Brain microvascular endothelial cell (primary cell): Measurements from ENCODE around the gene STYXL1.

ENCODE experiments used
- DNase-seq: peaks from one replicate; pipeline ENCODE4 v3.0.0-alpha.2; 2020
- H3K27ac ChIP-seq: fragments of 250-450 bp; sonication (Bioruptor Pico); 2 replicates; pipeline ENCODE4 v1.5.1; 2020; ENCODE audit warnings: mild to moderate bottlenecking, moderate library complexity
- H3K27me3 ChIP-seq: fragments of 250-450 bp; sonication (Bioruptor Pico); replicated peaks from 2 replicates; pipeline ENCODE4 v1.5.1; 2020; ENCODE audit warnings: mild to moderate bottlenecking
- H3K36me3 ChIP-seq: fragments of 250-450 bp; sonication (Bioruptor Pico); replicated peaks from 2 replicates; pipeline ENCODE4 v1.5.1; 2020; ENCODE audit warnings: mild to moderate bottlenecking
- H3K4me3 ChIP-seq: 2 replicates; pipeline ENCODE4 v1.5.1; 2011; ENCODE audit warnings: low read depth, mild to moderate bottlenecking, control low read depth, low read length, moderate library complexity
- CTCF ChIP-seq: IDR thresholded peaks from 2 replicates; pipeline ENCODE4 v1.5.1; 2011; ENCODE audit warnings: low read depth, mild to moderate bottlenecking, moderate library complexity, low read length, control low read depth, inconsistent platforms; ENCODE audit errors: missing control alignments
- in situ Hi-C: cut with HindIII; loops from 2 replicates; pipeline ENCODE4 v1.10.0; 2017; ENCODE audit warnings: low sequenced_read_pairs, low pct_ligation_motif_present

The STYXL1 gene

DNA sequence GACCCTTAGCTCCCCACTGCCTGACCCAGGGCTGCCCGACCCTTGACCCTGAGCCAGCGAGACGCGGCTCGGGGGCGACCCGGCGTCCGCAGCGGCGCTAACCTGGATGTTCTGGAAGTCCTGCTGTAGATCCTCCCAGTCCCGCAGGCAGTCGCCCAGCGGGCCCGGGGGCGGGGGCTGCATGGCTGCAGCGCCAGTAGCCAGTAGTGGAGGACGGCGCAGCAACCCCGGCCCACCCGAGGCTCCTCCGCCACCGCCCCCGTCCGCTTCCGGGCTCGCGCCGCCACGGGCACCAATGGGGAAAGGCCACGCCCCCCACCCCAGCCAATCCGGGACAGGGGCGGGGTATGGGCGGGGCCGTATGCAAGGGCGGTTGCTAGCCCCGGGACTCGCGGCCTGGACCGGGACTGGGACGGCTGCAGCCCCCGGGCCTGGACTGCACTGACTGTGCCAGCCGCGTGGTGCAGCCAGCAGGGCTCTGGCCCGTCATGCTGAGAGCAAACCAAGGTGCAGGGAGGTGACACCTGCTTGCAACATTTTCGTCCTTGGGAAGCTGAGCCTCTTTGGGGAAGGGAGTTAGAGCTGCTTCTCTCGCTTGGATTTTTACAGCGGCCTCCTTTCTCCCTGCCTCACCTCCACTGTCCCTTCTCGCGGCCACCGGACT lies 53.3 kb downstream of the STYXL1 start, which contains the start of gene TMEM120A:
TSS of gene TMEM120A (minus strand) at position 208 of the 664 bp plus-strand sequence. CDS start at position 183, 25 bp downstream.
- in situ Hi-C loops: no loop called here
- Histone ChIP-seq H3K27ac (peak within 1 kb of the TSS; percentile 16), H3K27me3 (no peaks in the 10 kb centered on the region), H3K4me3 (peak within 1 kb of the TSS; percentile 75), H3K36me3 (peaks cover 3% of the 10 kb centered on the region)
- DNase-seq: peak; percentile 88
- peak; percentile 21 for TF ChIP-seq CTCF

DNA sequence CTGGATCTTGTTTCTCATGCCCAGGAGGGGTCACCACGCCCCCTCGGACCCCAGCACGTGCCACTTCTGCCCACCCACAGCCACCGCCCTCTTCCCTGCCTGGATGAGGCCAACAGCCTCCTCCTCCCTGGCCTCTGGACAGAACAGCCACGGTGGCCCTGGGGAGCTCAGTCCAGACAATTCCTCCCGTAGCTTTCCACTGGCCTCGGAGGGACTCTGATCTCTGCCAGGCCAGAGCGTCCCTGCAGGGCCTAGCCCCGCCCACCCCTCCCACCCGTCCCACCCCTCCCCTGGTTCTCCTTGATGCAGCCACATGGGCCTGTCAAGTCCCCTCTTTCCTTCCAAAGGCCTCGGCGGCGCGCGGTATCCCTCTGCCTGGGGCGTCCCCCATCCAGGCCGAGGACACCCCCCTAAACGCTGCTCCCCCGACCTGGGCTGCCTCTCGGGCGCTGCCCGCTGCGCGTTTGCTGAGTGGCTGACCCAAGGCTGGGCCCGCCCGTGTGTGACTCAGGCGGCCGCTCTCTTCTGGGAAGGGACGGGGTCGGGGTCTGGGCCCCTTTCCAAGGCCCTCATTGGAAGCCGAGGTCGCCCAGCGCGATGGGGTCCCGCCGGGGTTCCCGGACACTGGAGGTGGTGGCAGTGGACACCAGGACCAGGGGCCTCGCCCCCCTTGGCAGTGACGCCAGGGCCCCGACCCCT lies 54.0 kb downstream of the STYXL1 start:
- Histone ChIP-seq H3K36me3 (peaks cover 3% of the 10 kb centered on the region), H3K27ac (peak overlapping the region; percentile 16), H3K4me3 (peak overlapping the region; percentile 75), H3K27me3 (no peaks in the 10 kb centered on the region)
- peak; percentile 24 for DNase-seq
- TF ChIP-seq CTCF: no peak
- in situ Hi-C loops: no loop called here

GRCh38 chr7:75992083-75992755 lies 55.6 kb downstream of the STYXL1 start:
- Histone ChIP-seq H3K36me3 (peaks cover 6% of the 10 kb centered on the region), H3K4me3 (no peak overlapping the region), H3K27me3 (no peaks in the 10 kb centered on the region), H3K27ac (no peak overlapping the region)
- DNase-seq: no peak
- in situ Hi-C loops: no loop called here
- no peak for TF ChIP-seq CTCF

DNA sequence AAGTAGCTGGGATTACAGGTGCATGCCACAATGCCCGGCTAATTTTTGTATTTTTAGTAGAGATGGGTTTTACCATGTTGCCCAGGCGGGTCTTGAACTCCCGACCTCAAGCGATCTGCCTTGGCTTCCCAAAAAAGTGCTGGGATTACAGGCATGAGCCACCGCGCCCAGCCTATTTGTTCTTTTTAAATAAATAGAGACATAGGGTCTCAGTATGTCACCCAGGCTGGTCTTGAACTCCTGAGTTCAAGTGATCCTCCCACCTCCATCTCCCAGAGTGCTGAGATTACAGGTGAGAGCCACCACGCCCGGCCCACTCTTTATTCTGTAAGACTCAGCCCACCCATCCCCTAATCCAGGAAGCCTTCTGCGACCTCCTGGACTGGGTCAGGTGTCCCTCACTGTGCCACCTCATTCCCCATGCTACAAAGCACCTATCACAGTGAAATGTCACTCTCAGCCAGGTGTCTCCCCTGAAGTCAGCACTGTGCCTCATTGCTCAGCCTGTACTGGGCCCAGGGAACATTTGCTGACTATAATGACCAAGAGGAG lies 56.2 kb downstream of the STYXL1 start:
- TF ChIP-seq CTCF: no peak
- H3K27ac ChIP-seq: no peak overlapping the region
- no peaks in the 10 kb centered on the region for H3K27me3 ChIP-seq
- peaks cover 12% of the 10 kb centered on the region for H3K36me3 ChIP-seq
- in situ Hi-C loops: no loop called here
- no peak for DNase-seq
- no peak overlapping the region for H3K4me3 ChIP-seq

GRCh38 chr7:75989500-75990388 lies 58.1 kb downstream of the STYXL1 start:
- TF ChIP-seq CTCF: no peak
- H3K36me3 ChIP-seq: peaks cover 28% of the 10 kb centered on the region
- in situ Hi-C loops: no loop called here
- H3K4me3 ChIP-seq: no peak overlapping the region
- H3K27me3 ChIP-seq: no peaks in the 10 kb centered on the region
- DNase-seq: no peak
- no peak overlapping the region for H3K27ac ChIP-seq
